Measurements from ENCODE around the gene IL6R. TPM values are rescaled to one million over a fixed set of nuclear protein-coding genes. Genes with fewer than 3 reads are reported as not detected.
A peak's percentile ranks its signal among the peaks of the same experiment; 100 is the strongest.

The IL6R gene
- polyA plus RNA-seq, 1 experiment: 6.8 TPM

GRCh38 chr1:154446292-154446691, 41.1 kb downstream of the IL6R start:
- ChIA-PET POLR2A (no interaction called here), CTCF (interaction anchor here (0.8 to 2.1 kb wide), 3 partner anchors 25 to 111 kb away, joined by 3 to 5 read pairs (median 4); no protein-coding TSS in a partner anchor)
- peak; percentile 93 for DNase-seq (ENCODE audit: low read depth)
- H3K4me3 ChIP-seq (ENCODE audit: low read depth, low read length): no peak overlapping the region
- no peak for TF ChIP-seq CTCF (IDR thresholded peaks at IDR 0.05; ENCODE audit: insufficient read depth, low read depth, low read length)
- H3K36me3 ChIP-seq (ENCODE audit: control insufficient read depth, insufficient read depth, low read length): no peaks in the 10 kb centered on the region
- no peaks in the 10 kb centered on the region for H3K27me3 ChIP-seq (ENCODE audit: control insufficient read depth, insufficient read depth, low read length)

- H3K36me3 ChIP-seq (ENCODE audit: control insufficient read depth, insufficient read depth, low read length): no peaks in the 10 kb centered on the region
- POLR2A ChIA-PET: no interaction called here
- H3K4me3 ChIP-seq (ENCODE audit: low read depth, low read length): no peak overlapping the region
- H3K27me3 ChIP-seq (ENCODE audit: control insufficient read depth, insufficient read depth, low read length): no peaks in the 10 kb centered on the region
- CTCF ChIA-PET: interaction anchor here (0.8 to 2.1 kb wide), 3 partner anchors 25 to 111 kb away, joined by 3 to 5 read pairs (median 4); no protein-coding TSS in a partner anchor
- TF ChIP-seq CTCF (IDR thresholded peaks at IDR 0.05; ENCODE audit: insufficient read depth, low read depth, low read length): no peak
- no peak for DNase-seq (ENCODE audit: low read depth)
These were observed 41.6 kb downstream of the IL6R start for GRCh38 chr1:154446789-154447188.

- CTCF ChIA-PET: interaction anchor here (1.1 kb wide), 1 partner anchor 113 kb away, joined by 4 read pairs; no protein-coding TSS in a partner anchor
- POLR2A ChIA-PET: no interaction called here
- DNase-seq (ENCODE audit: low read depth): no peak
- H3K27me3 ChIP-seq (ENCODE audit: control insufficient read depth, insufficient read depth, low read length): no peaks in the 10 kb centered on the region
- TF ChIP-seq CTCF (IDR thresholded peaks at IDR 0.05; ENCODE audit: insufficient read depth, low read depth, low read length): no peak
- H3K4me3 ChIP-seq (ENCODE audit: low read depth, low read length): no peak overlapping the region
- no peaks in the 10 kb centered on the region for H3K36me3 ChIP-seq (ENCODE audit: control insufficient read depth, insufficient read depth, low read length)
These were observed 43.2 kb downstream of the IL6R start for GRCh38 chr1:154448331-154448811.

- no peak for TF ChIP-seq CTCF (IDR thresholded peaks at IDR 0.05; ENCODE audit: insufficient read depth, low read depth, low read length)
- ChIA-PET POLR2A (interaction anchor here (0.6 kb wide), 1 partner anchor 10 kb away, joined by 3 read pairs; no protein-coding TSS in a partner anchor), CTCF (interaction anchor here (0.6 to 1.3 kb wide), 5 partner anchors 25 to 578 kb away, joined by 3 read pairs; no protein-coding TSS in a partner anchor)
- H3K4me3 ChIP-seq (ENCODE audit: low read depth, low read length): no peak overlapping the region
- peaks cover 3% of the 10 kb centered on the region; the same call in 1 of the 2 replicates for H3K36me3 ChIP-seq (ENCODE audit: control insufficient read depth, insufficient read depth, low read length)
- H3K27me3 ChIP-seq (ENCODE audit: control insufficient read depth, insufficient read depth, low read length): no peaks in the 10 kb centered on the region
- no peak for DNase-seq (ENCODE audit: low read depth)
These were observed 48.0 kb downstream of the IL6R start for GRCh38 chr1:154453161-154453560.

- CTCF ChIA-PET: interaction anchor here (0.6 to 1.3 kb wide), 8 partner anchors 16 to 578 kb away, joined by 3 to 4 read pairs (median 3); no protein-coding TSS in a partner anchor
These were observed 48.6 kb downstream of the IL6R start for GRCh38 chr1:154453574-154454352.

More at GRCh38 chr1:154453574-154454352, 48.6 kb downstream of the IL6R start:
- H3K4me3 ChIP-seq (ENCODE audit: low read depth, low read length): no peak overlapping the region
- no peak for TF ChIP-seq CTCF (IDR thresholded peaks at IDR 0.05; ENCODE audit: insufficient read depth, low read depth, low read length)
- peak; percentile 64 for DNase-seq (ENCODE audit: low read depth)
- H3K36me3 ChIP-seq (ENCODE audit: control insufficient read depth, insufficient read depth, low read length): peaks cover 3% of the 10 kb centered on the region; the same call in 1 of the 2 replicates
- POLR2A ChIA-PET: interaction anchor here (0.6 kb wide), 1 partner anchor 9 kb away, joined by 3 read pairs; no protein-coding TSS in a partner anchor
- no peaks in the 10 kb centered on the region for H3K27me3 ChIP-seq (ENCODE audit: control insufficient read depth, insufficient read depth, low read length)

Measured in BJ (cell line).